ENCODE data around the gene SYT1. TPM values are rescaled to one million over a fixed set of nuclear protein-coding genes. Genes with fewer than 3 reads are reported as not detected.

SYT1 gene
- total and polyA plus RNA-seq, 2 of the 8 experiments (the other 6 are each of a cell fraction or from before 2014, with no cell fraction given), result 11.0 to 34.6 TPM

GRCh38 chr12:79019672-79020071, 155.1 kb downstream of the SYT1 start (continued):
- TF ChIP-seq CHD7 (IDR thresholded peaks at IDR 0.05; ENCODE audit: insufficient replicate concordance, low read length) (no peak), EGR1 (IDR thresholded peaks at IDR 0.05; ENCODE audit: borderline replicate concordance, low read depth, low read length) (no peak), BACH1 (IDR thresholded peaks at IDR 0.05; ENCODE audit: low read length) (no peak), SIN3A (conservative IDR thresholded peaks at IDR 0.05 in 1 of 2, IDR thresholded peaks at IDR 0.05 in 1 of 2; ENCODE audit: low read depth in 1 of 2, low read length in 2 of 2) (no peak), POLR2A (IDR thresholded peaks at IDR 0.05; ENCODE audit: control extremely low read depth in 1 of 2, low read depth in 2 of 2, low read length in 2 of 2) (no peak), ZNF274 (IDR thresholded peaks at IDR 0.05; ENCODE audit: borderline replicate concordance, extremely low read depth, low read length) (no peak), SAP30 (IDR thresholded peaks at IDR 0.05; ENCODE audit: insufficient read depth, insufficient replicate concordance, low read length) (no peak), TCF12 (IDR thresholded peaks at IDR 0.05; ENCODE audit: low read depth, low read length) (no peak), SRF (IDR thresholded peaks at IDR 0.05; ENCODE audit: low read depth, low read length) (no peak), EZH2 (IDR thresholded peaks at IDR 0.05; ENCODE audit: low read depth, low read length, severe bottlenecking) (no peak), PHF8 (conservative IDR thresholded peaks at IDR 0.05; ENCODE audit: low read depth, low read length) (no peak), ASH2L (IDR thresholded peaks at IDR 0.05; ENCODE audit: low read length) (no peak), HDAC6 (IDR thresholded peaks at IDR 0.05; ENCODE audit: low read depth, low read length) (no peak)

All from H1 (cell line).